ENCODE data around the gene PACC1. TPM values are rescaled to one million over a fixed set of nuclear protein-coding genes. Genes with fewer than 3 reads are reported as not detected.
A peak's percentile ranks its signal among the peaks of the same experiment; 100 is the strongest.

The PACC1 gene
- total RNA-seq, 3 donors from 2014 or later (not counting 1 experiment from before 2014, with no cell fraction given), result 5.0 to 14.2 (median 11.4) TPM

- Mint-ChIP-seq H3K4me3 (no peak overlapping the region), H3K27me3 (ENCODE audit: low read depth in 2 of 2) (peaks cover 15 to 18% of the 10 kb centered on the region in 2 donors), H3K27ac (no peak overlapping the region), H3K36me3 (no peaks in the 10 kb centered on the region), H3K9me3 (no peaks in the 10 kb centered on the region), H3K4me1 (peaks cover 6% of the 10 kb centered on the region in 2 donors)
- H3K27me3 ChIP-seq (ENCODE audit: control insufficient read depth, insufficient read depth, low read length), result no peaks in the 10 kb centered on the region
- no peaks in the 10 kb centered on the region for H3K9me3 ChIP-seq (ENCODE audit: control insufficient read depth, insufficient read depth, low read length)
- WGBS (ENCODE audit: insufficient coverage), result no CpG with 5 or more reads among the region's 2 CpGs
- TF ChIP-seq CTCF (IDR thresholded peaks at IDR 0.05), result no peak
- no peak overlapping the region for H3K27ac ChIP-seq (ENCODE audit: low read length)
- intact Hi-C loops (cut with micrococcal nuclease), result no loop called here
- ATAC-seq (no peak), DNase-seq (no peak)
- H3K36me3 ChIP-seq (ENCODE audit: control insufficient read depth, insufficient read depth, low read length), result no peaks in the 10 kb centered on the region
- no peaks in the 10 kb centered on the region for H3K4me1 ChIP-seq (ENCODE audit: control insufficient read depth, insufficient read depth, low read length)
- H3K4me3 ChIP-seq (ENCODE audit: low read length), result no peak overlapping the region
Measured at GRCh38 chr1:212421165-212421564, 6.5 kb upstream of the PACC1 start.

GRCh38 chr1:212415107-212415841 is 588 bp upstream of the PACC1 start:
- H3K4me1 Mint-ChIP-seq, result peaks cover 39 to 51% of the 10 kb centered on the region in 2 donors

GRCh38 chr1:212413902-212414327 is 771 bp downstream of the PACC1 start:
- ATAC-seq (peak in 1 of 3 donors; percentile 10), DNase-seq (no peak)
- Mint-ChIP-seq H3K36me3 (peaks cover 7% of the 10 kb centered on the region), H3K4me3 (peak overlapping the region; percentile 99), H3K4me1 (peaks cover 39 to 53% of the 10 kb centered on the region in 2 donors), H3K9me3 (no peaks in the 10 kb centered on the region), H3K27me3 (ENCODE audit: low read depth in 2 of 2) (no peaks in the 10 kb centered on the region), H3K27ac (peak overlapping the region; percentile 91 to 96)
- no peaks in the 10 kb centered on the region for H3K27me3 ChIP-seq (ENCODE audit: control insufficient read depth, insufficient read depth, low read length)
- no peak overlapping the region for H3K27ac ChIP-seq (ENCODE audit: low read length)
- intact Hi-C loops (cut with micrococcal nuclease), result no loop called here
- WGBS (ENCODE audit: insufficient coverage), result 26% methylated on average over 21 of the region's 21 CpGs
- no peak for TF ChIP-seq CTCF (IDR thresholded peaks at IDR 0.05)
- H3K4me1 ChIP-seq (ENCODE audit: control insufficient read depth, insufficient read depth, low read length), result peaks cover 27% of the 10 kb centered on the region
- H3K9me3 ChIP-seq (ENCODE audit: control insufficient read depth, insufficient read depth, low read length), result no peaks in the 10 kb centered on the region
- H3K36me3 ChIP-seq (ENCODE audit: control insufficient read depth, insufficient read depth, low read length), result peaks cover 19% of the 10 kb centered on the region
- peak overlapping the region; percentile 61 for H3K4me3 ChIP-seq (ENCODE audit: low read length)

More at GRCh38 chr1:212415107-212415841, 588 bp upstream of the PACC1 start:
- Histone ChIP-seq H3K4me1 (ENCODE audit: control insufficient read depth, insufficient read depth, low read length) (peaks cover 27% of the 10 kb centered on the region), H3K9me3 (ENCODE audit: control insufficient read depth, insufficient read depth, low read length) (no peaks in the 10 kb centered on the region), H3K36me3 (ENCODE audit: control insufficient read depth, insufficient read depth, low read length) (peaks cover 11% of the 10 kb centered on the region), H3K27me3 (ENCODE audit: control insufficient read depth, insufficient read depth, low read length) (no peaks in the 10 kb centered on the region), H3K4me3 (ENCODE audit: low read length) (peak overlapping the region; percentile 61), H3K27ac (ENCODE audit: low read length) (peak overlapping the region; percentile 71)
- ATAC-seq (peak in 1 of 3 donors; percentile 6), DNase-seq (peak; percentile 21 to 22)
- Mint-ChIP-seq H3K27me3 (ENCODE audit: low read depth in 2 of 2) (no peaks in the 10 kb centered on the region), H3K4me3 (peak overlapping the region; percentile 99), H3K9me3 (no peaks in the 10 kb centered on the region), H3K27ac (peak overlapping the region; percentile 91 to 96), H3K36me3 (no peaks in the 10 kb centered on the region)
- no peak for TF ChIP-seq CTCF (IDR thresholded peaks at IDR 0.05)
- intact Hi-C loops (cut with micrococcal nuclease), result loop anchor here (1.0 kb wide), 1 partner anchor 17 kb away; the partner anchor contains the start of gene NENF
- WGBS (ENCODE audit: insufficient coverage), result 22% methylated on average over 13 of the region's 13 CpGs
